HG02943 (cell line): ENCODE measurements around the gene TBL3.

Experiments
- ATAC-seq: cut with Tn5 transposase; IDR thresholded peaks from one replicate; pipeline ENCODE4 v1.9.1; 2021; ENCODE audit warnings: mild to moderate bottlenecking, low read depth, moderate library complexity; ENCODE audit not compliant: unreplicated experiment

The TBL3 gene

DNA sequence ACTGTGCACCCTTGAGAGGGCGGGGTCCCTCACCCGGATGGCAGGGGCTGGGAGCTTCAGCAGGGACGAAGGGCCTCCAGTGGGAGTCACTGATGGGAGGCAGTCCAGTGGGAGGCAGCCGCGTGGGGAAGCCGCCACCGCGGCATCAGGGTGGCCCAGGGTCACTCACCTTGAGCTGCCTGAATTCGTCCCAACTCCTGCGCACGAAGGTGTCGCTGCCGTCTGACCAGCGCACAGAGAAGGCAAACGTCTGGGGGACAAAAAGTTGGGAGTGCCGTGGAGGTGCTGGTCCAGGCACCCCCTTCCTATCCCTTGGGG is 8.9 kb downstream of the TBL3 start:
- no peak for ATAC-seq

- no peak for ATAC-seq
These were observed 9.6 kb downstream of the TBL3 start, which contains the start of gene NOXO1 for GRCh38 chr16:1981398-1981836. Gene NOXO1 (minus strand): TSS chr16:1981469. CDS start chr16:1981179, 290 bp downstream.

- no peak for ATAC-seq
These were observed 10.2 kb downstream of the TBL3 start for GRCh38 chr16:1982013-1982433.

- ATAC-seq, result no peak
These were observed 11.2 kb downstream of the TBL3 start for GRCh38 chr16:1982991-1983543.

DNA sequence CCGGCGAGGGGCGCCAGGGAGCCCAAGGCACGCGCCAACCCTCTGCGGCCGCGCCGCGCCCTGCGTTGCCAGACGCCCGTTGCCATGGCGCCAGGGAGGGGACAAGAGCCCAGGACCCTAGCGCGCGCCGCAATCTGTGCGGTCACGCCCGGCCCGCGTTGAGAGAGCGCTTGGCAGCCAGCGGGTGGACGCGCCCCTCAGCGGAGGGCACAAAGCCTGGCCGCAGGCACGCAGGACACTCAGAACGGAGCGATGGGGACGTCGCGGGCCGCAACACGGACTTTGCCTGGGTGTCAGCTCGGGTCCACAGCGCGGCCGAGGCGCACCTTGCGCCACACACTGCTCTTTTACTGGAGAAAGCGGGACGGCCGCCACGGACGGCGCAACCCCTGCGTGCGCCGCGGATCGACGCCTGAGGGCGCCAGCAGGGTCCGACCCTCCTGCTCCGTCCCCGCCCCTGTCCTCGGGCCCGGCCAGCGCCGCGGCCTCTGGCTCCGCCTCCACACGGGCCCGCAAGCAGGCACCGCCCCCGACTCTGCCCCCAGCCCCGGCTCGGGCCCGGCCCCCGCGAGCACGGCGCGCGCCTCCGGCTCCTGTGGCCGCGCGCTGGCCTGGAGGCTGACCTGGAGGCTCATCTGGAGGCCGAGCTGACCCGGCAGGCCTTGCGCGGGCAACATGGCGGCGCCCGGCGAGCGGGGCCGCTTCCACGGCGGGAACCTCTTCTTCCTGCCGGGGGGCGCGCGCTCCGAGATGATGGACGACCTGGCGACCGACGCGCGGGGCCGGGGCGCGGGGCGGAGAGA is 11.9 kb downstream of the TBL3 start, which contains the start of gene GFER:
TSS of gene GFER (plus strand) at position 650 of the 803 bp plus-strand sequence. CDS start at position 676, 26 bp downstream.
- ATAC-seq, result peak; percentile 61

DNA sequence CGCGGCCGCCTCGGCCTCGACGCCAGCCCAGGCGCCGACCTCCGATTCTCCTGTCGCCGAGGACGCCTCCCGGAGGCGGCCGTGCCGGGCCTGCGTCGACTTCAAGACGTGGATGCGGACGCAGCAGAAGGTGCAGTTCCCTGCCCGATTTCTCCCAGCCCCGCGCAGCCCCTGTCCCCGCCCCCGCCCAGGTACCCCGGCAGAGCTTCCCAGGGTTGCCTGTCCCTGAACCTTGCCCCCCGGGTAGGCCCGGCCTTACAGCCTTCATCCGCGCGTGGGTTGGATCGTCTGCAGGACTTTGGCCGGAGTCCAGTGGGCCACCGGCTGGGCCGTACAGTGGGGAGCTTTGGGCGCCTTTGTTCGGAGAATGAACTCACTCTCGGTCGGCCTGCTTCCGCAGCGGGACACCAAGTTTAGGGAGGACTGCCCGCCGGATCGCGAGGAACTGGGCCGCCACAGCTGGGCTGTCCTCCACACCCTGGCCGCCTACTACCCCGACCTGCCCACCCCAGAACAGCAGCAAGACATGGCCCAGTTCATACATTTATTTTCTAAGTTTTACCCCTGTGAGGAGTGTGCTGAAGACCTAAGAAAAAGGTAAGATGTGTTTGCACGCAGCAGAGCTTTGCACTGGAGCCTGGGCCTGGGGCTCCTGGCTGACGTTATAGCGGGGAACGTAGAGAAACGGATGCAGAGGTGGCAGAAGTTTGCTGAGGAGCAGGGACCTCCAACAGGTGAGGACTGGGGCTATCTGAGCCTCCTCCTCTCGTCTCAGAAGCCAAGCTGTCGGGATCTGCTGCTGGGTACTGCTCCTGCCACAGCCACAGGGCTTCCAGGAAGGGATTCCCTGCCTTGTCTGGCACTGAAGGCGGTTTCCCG is 12.7 kb downstream of the TBL3 start:
- no peak for ATAC-seq

DNA sequence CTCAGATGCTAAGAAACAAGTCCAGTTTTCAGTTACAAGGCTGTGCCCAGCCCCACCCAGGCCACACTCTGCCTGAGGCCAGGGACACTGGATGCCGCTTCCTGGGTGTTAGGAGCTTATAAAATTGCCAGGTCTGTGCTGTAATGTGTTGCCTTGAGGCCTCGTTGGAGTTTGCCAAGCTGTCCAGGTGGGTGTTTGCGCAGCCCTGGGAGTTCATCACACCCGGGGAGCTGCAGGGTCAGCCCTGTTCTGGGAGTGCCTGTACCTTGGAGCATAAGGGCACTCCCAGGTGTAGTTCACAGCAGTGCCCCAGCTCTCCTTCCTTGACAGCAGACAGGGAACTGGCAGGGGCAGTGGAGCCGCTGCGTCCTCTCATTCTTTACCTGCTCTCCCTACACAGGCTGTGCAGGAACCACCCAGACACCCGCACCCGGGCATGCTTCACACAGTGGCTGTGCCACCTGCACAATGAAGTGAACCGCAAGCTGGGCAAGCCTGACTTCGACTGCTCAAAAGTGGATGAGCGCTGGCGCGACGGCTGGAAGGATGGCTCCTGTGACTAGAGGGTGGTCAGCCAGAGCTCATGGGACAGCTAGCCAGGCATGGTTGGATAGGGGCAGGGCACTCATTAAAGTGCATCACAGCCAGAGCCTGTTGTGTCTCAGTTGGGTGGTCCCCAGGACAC is 13.8 kb downstream of the TBL3 start:
- ATAC-seq, result no peak

DNA sequence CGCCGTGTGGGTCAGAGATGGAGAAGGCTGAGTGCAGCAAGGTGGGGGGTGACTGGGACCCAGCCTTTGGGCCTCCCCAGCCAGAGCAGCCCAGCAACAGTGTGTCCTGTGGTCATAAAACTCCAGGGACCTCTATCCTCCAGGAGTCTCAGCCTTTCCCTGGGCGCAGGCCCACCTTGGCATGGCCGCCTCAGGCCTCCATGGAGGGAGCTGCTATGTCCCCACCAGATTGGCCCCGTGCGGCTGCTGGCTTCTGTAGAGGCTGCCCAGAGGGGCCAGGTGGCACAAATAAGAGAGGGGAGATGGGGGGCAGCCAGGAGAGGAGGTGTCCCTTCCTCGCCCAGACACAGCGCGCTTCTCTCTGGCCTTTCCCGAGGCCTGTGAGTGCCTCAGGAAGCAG is 15.3 kb downstream of the TBL3 start:
- no peak for ATAC-seq

DNA sequence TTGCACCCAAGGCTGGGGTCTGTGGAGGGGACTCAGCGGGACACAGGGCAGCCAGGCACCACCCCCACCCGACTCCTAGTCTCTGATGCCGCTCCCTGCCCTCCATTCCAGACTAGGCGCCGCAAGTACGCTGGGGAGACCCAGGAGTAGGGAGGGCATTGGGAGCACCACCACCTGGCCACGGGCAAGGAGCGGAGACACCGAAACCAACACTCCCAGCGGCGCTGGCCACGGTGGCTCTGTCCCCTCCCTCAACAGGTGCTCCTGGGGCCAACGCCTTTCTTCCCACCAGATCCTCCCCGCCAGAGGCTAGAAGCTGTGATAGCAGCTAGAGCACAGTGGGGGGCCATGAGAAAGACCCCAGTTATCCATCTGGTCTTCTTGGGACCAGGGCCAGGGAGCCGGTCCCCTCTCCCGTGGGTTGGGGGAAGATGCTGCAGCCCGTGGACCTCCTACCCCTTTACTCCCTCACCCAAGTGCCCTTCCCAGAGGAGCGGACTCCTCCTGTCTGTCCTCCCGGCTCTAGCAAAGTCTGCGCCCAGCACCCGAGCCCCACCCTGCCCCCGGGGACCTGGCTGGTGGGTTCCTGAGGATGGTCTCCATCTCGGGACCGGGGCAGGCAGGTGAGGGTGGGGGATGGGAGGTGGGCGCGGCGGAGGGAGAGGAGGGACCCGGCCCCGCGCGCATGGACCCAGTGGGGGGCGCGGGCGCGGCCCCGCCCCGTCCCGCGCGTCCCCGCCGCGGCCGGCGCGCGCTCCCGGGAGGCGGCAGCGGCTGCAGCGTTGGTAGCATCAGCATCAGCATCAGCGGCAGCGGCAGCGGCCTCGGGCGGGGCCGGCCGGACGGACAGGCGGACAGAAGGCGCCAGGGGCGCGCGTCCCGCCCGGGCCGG is 17.6 kb downstream of the TBL3 start, which contains the start of gene SYNGR3:
TSS of gene SYNGR3 (plus strand) at position 762 of the 892 bp plus-strand sequence. CDS start 133 bp downstream, outside the sequence.
- ATAC-seq, result no peak

DNA sequence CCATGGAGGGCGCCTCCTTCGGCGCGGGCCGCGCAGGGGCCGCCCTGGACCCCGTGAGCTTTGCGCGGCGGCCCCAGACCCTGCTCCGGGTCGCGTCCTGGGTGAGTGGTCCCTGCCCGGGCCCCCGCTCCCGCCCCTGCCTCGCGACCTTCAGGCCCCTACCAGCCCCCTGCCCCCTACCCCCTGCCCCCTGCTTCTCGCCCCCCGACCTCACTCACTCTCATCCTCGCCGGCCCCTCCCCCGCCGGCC is 18.2 kb downstream of the TBL3 start:
- no peak for ATAC-seq

DNA sequence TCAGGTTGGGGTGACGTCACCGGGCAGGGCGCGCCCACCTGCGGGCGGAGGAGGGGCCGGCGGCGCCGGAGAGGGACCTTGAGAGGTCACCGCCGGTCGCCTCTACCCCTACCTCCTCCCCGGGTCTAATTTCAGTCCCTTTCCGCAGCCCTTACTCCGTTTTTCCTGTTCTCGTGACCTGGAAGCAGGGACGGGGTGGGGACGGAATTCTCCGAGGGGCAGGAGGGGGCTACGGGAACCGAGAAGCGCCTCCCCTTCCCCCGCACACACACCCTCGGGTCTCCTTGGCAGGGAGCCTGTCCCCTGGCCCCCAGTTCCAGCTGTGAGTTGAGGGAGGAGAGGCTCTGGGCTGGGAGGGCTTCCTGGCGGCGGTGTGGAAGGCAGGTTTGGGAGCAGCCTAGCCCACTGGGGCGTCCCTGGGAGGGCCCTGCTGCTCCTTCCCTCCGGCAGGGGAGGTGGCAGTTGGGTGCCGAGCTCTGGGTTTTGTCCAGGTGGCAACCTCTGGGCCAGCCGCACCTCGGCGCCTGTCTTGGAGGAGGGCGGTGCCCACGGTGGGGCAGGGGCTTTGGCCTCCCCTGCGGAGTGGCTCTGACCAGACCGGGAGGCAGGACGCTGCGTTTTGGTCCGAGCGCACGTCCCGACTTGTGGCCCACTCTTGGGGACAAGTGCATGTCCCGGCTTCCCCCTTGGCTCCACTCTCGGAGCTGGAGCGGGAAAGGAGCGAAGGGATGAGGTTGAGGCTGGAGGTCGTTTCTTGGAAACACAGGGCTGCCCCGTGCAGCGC is 18.7 kb downstream of the TBL3 start:
- no peak for ATAC-seq

DNA sequence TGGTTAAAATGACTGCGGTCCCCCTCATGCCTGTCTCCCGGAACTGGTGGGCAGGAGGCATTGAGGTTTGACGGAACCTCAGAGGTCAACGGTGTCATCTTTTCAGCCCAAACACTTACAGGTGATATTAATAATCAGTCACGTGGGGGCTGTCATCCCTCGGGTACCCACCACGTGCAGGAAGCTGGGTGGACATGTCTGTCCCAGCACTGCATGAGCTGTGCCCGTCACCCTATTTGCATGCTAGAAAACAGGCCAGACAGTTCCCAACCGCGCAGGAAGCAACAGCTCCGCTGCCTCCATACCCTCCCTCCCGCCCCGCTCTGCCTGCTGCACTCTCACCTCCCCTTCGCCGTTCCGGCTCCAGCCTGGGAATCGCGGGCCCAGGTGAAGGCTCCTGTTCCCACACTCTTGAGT is 19.3 kb downstream of the TBL3 start:
- peak; percentile 45 for ATAC-seq

GRCh38 chr16:1991588-1991947 is 19.7 kb downstream of the TBL3 start:
- no peak for ATAC-seq

- peak; percentile 41 for ATAC-seq
These were observed 20.3 kb downstream of the TBL3 start for GRCh38 chr16:1991948-1992703.

- ATAC-seq, result no peak
These were observed 21.0 kb downstream of the TBL3 start for GRCh38 chr16:1992704-1993317.

GRCh38 chr16:1993731-1994131 is 21.9 kb downstream of the TBL3 start:
- no peak for ATAC-seq

- no peak for ATAC-seq
These were observed 25.9 kb downstream of the TBL3 start for GRCh38 chr16:1997494-1998359.
